Kidney epithelial cell (primary cell): ENCODE measurements around the gene PBLD. TPM values are rescaled to one million over a fixed set of nuclear protein-coding genes. Genes with fewer than 3 reads are reported as not detected.
"Not testable (repeated sequence)": the region's sequence is repeated elsewhere in the genome, so short reads cannot be mapped to it uniquely, and the experiment has no call there.

Experiments used
- DNase-seq: peaks from one replicate; pipeline ENCODE4 v3.0.0-alpha.2; 2010; ENCODE audit warnings: low read depth
- H3K27me3 ChIP-seq: 2 replicates; pipeline ENCODE4 v1.6.0; 2011; ENCODE audit warnings: low read length; ENCODE audit not compliant: control insufficient read depth, insufficient read depth
- H3K36me3 ChIP-seq: 2 replicates; pipeline ENCODE4 v1.5.1; 2011; ENCODE audit warnings: low read length; ENCODE audit not compliant: control insufficient read depth, insufficient read depth
- H3K4me3 ChIP-seq: 2 replicates; pipeline ENCODE4 v1.5.1; 2011; ENCODE audit warnings: low read depth, mild to moderate bottlenecking, control low read depth, low read length
- total RNA-seq: library from RNA; depleted of rRNA; stranded (reverse); fragments of >200 nt; gene quantifications from 2 replicates; pipeline ENCODE4 v1.2.3, GENCODE V29; 2015
- TF ChIP-seq, protein P1 (sequence below): IDR thresholded peaks from 2 replicates; pipeline ENCODE4 v1.5.1; 2011; ENCODE audit warnings: mild to moderate bottlenecking, moderate library complexity, low read length, control low read depth, inconsistent platforms; ENCODE audit not compliant: insufficient read depth, poor library complexity, severe bottlenecking

Gene PBLD
- total RNA-seq, 1 donor from 2014 or later: 4.5 TPM

GRCh38 chr10:68261132-68261856 is 71.4 kb downstream of the PBLD start:
- Histone ChIP-seq H3K27me3 (no peaks in the 10 kb centered on the region), H3K4me3 (no peak overlapping the region), H3K36me3 (no peaks in the 10 kb centered on the region)
- no peak for DNase-seq
- TF ChIP-seq, protein P1, sequence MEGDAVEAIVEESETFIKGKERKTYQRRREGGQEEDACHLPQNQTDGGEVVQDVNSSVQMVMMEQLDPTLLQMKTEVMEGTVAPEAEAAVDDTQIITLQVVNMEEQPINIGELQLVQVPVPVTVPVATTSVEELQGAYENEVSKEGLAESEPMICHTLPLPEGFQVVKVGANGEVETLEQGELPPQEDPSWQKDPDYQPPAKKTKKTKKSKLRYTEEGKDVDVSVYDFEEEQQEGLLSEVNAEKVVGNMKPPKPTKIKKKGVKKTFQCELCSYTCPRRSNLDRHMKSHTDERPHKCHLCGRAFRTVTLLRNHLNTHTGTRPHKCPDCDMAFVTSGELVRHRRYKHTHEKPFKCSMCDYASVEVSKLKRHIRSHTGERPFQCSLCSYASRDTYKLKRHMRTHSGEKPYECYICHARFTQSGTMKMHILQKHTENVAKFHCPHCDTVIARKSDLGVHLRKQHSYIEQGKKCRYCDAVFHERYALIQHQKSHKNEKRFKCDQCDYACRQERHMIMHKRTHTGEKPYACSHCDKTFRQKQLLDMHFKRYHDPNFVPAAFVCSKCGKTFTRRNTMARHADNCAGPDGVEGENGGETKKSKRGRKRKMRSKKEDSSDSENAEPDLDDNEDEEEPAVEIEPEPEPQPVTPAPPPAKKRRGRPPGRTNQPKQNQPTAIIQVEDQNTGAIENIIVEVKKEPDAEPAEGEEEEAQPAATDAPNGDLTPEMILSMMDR: no peak

DNA sequence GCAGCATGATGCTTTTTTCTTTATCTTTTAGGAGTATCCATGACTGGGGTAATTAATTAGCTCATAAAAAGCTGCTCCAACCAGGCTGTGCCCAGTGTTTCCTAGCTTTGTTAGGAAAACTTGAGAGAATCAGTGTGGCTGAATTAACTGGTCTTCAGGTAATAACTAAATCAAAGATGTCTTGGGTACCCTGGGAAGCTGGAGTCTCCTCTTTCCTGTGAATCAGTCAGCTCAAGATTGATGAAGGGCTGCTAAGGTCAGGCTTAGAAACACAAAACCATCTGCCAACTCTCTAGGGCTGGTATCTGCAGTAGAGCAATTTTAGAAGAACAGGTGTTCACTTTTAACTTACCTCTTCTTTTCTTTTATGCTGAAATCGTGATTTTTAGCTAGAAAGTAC is 79.4 kb downstream of the PBLD start:
- DNase-seq: no peak
- no peak overlapping the region for H3K4me3 ChIP-seq
- no peaks in the 10 kb centered on the region for H3K36me3 ChIP-seq
- no peaks in the 10 kb centered on the region for H3K27me3 ChIP-seq
- TF ChIP-seq, protein P1: no peak

- Histone ChIP-seq H3K27me3 (no peaks in the 10 kb centered on the region), H3K4me3 (no peak overlapping the region), H3K36me3 (no peaks in the 10 kb centered on the region)
- TF ChIP-seq, protein P1: no peak
- DNase-seq: no peak
These were observed 80.9 kb downstream of the PBLD start for GRCh38 chr10:68251625-68252495.

DNA sequence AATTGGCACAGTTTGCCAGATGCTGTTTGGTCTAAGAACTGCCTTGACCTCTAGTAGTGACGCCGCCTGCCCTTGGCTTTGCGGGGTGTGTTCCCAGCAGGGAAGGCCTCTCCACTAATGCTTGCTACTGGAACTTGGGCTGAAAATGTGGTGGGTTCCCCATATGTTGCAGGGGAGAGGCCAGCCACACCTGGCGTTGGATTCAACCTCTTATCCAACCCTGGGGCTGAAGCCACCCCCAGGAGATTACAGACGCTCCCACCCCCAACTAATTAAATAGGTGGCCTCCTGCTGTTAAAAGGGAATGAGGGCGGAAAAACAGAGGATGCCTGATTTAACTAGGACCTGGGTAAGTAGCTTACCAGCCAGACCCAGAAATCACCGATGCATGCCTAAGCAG is 81.6 kb downstream of the PBLD start:
- Histone ChIP-seq H3K36me3 (no peaks in the 10 kb centered on the region), H3K4me3 (no peak overlapping the region), H3K27me3 (no peaks in the 10 kb centered on the region)
- DNase-seq: no peak
- TF ChIP-seq, protein P1: no peak

DNA sequence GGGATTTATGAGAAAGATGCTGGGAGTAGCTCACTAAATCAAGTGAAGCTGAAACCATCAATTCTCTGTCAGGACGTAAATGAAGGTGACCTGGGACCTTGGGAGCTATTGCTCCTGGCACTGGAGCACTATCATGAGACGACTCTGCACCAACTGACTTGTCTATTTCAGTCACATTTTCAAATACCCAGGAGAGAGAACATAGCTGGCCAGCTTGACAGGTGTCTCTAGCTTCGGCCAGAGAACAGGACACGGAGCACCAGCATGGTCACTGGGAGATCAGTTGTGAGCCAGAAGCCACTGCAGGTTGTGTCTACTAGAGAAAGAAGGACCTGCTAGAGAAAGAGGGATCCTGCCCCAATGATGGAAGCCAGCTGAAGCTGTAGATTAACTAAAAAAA is 83.4 kb downstream of the PBLD start:
- TF ChIP-seq, protein P1: no peak
- no peaks in the 10 kb centered on the region for H3K36me3 ChIP-seq
- no peaks in the 10 kb centered on the region for H3K27me3 ChIP-seq
- no peak for DNase-seq
- no peak overlapping the region for H3K4me3 ChIP-seq

- Histone ChIP-seq H3K36me3 (no peaks in the 10 kb centered on the region), H3K4me3 (no peak overlapping the region), H3K27me3 (no peaks in the 10 kb centered on the region)
- TF ChIP-seq, protein P1: no peak
- no peak for DNase-seq
These were observed 84.8 kb downstream of the PBLD start for GRCh38 chr10:68247931-68248330.

DNA sequence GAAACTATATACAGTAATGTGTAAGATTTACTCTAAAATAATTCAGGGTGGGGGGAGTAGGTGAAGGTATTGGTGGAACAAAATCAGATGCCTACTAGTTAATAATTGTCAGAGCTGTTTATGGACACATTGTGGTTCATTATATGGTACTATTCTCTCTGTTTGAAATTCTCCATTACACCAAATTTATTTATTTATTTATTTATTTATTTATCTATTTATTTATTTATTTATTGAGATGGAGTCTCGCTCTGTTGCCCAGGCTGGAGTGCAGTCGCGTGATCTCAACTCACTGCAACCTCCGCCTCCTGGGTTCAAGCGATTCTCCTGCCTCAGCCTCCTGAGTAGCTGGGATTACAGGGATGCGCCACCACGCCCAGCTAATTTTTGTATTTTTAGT is 86.3 kb downstream of the PBLD start:
- H3K27me3 ChIP-seq, H3K4me3 ChIP-seq, H3K36me3 ChIP-seq, DNase-seq: not testable (repeated sequence)
